Suprapubic skin (tissue), 4 donors: Measurements from ENCODE around the gene TRIML1. TPM values are rescaled to one million over a fixed set of nuclear protein-coding genes. Genes with fewer than 3 reads are reported as not detected.

Experiments
- DNase-seq, 2 donors: peaks; one replicate each; pipeline ENCODE4 v3.0.0-alpha.2; 2019; ENCODE audit warnings: low spot score in 2 of 2
- H3K27ac ChIP-seq: fragments of 200-600 bp; sonication (generic); one replicate; pipeline ENCODE4 v1.5.1; 2019
- H3K27me3 ChIP-seq: fragments of 200-600 bp; sonication (generic); one replicate; pipeline ENCODE4 v1.5.1; 2019
- H3K36me3 ChIP-seq: fragments of 200-600 bp; sonication (generic); one replicate; pipeline ENCODE4 v1.5.1; 2019
- H3K4me1 ChIP-seq: fragments of 200-600 bp; sonication (generic); one replicate; pipeline ENCODE4 v1.5.1; 2019
- H3K4me3 ChIP-seq: fragments of 200-600 bp; sonication (generic); one replicate; pipeline ENCODE4 v1.5.1; 2019; ENCODE audit warnings: mild to moderate bottlenecking
- H3K9me3 ChIP-seq: fragments of 200-600 bp; sonication (generic); one replicate; pipeline ENCODE4 v1.5.1; 2019
- EP300 ChIP-seq: sonication (generic); formaldehyde crosslinking; IDR thresholded peaks from one replicate; pipeline ENCODE4 v1.6.1; 2017; ENCODE audit warnings: antibody characterized with exemption
- POLR2A ChIP-seq, 2 donors: fragments of 450-650 bp; IDR thresholded peaks; one replicate each; pipeline ENCODE4 v1.6.1; 2017; ENCODE audit warnings: antibody characterized with exemption in 2 of 2, mild to moderate bottlenecking in 2 of 2, moderate library complexity in 2 of 2
- POLR2AphosphoS5 ChIP-seq, 3 donors: sonication (generic); formaldehyde crosslinking; IDR thresholded peaks; one replicate each; pipeline ENCODE4 v1.6.1; 2017; ENCODE audit warnings: antibody characterized with exemption in 3 of 3
- WGBS: methylation state at CpG from one replicate; pipeline ENCODE4 v1.1.5; 2018; 5-methylcytosine and 5-hydroxymethylcytosine counted together
- total RNA-seq, 4 donors: library from RNA; depleted of rRNA; stranded (reverse); fragments of >200 nt; gene quantifications; one replicate each; pipeline ENCODE4 v1.1.0, GENCODE V29; 2016
- TF ChIP-seq, protein P1 (sequence below), 2 donors: fragments of 200-600 bp in 1 of 2; fragments of 450-650 bp in 1 of 2; sonication (generic) in 1 of 2; IDR thresholded peaks; one replicate each; pipeline ENCODE4 v1.5.1; 2016 to 2019; ENCODE audit warnings: antibody characterized with exemption in 2 of 2, mild to moderate bottlenecking in 1 of 2, moderate library complexity in 1 of 2

TRIML1 gene
- total RNA-seq, 4 donors from 2014 or later, result not detected

- H3K9me3 ChIP-seq, result no peaks in the 10 kb centered on the region
- DNase-seq, result no peak
- TF ChIP-seq EP300 (no peak), POLR2A (IDR thresholded peaks at IDR 0.05) (no peak), POLR2AphosphoS5 (IDR thresholded peaks at IDR 0.05) (no peak)
- TF ChIP-seq, protein P1, sequence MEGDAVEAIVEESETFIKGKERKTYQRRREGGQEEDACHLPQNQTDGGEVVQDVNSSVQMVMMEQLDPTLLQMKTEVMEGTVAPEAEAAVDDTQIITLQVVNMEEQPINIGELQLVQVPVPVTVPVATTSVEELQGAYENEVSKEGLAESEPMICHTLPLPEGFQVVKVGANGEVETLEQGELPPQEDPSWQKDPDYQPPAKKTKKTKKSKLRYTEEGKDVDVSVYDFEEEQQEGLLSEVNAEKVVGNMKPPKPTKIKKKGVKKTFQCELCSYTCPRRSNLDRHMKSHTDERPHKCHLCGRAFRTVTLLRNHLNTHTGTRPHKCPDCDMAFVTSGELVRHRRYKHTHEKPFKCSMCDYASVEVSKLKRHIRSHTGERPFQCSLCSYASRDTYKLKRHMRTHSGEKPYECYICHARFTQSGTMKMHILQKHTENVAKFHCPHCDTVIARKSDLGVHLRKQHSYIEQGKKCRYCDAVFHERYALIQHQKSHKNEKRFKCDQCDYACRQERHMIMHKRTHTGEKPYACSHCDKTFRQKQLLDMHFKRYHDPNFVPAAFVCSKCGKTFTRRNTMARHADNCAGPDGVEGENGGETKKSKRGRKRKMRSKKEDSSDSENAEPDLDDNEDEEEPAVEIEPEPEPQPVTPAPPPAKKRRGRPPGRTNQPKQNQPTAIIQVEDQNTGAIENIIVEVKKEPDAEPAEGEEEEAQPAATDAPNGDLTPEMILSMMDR (IDR thresholded peaks at IDR 0.05), result no peak
- H3K4me1 ChIP-seq, result no peaks in the 10 kb centered on the region
- no peak overlapping the region for H3K27ac ChIP-seq
- no peaks in the 10 kb centered on the region for H3K36me3 ChIP-seq
- WGBS, result 50% methylated on average over 8 of the region's 8 CpGs
- no peaks in the 10 kb centered on the region for H3K27me3 ChIP-seq
- H3K4me3 ChIP-seq, result no peak overlapping the region
Observed at GRCh38 chr4:188195389-188195985, 56.2 kb downstream of the TRIML1 start.

- no peak overlapping the region for H3K4me3 ChIP-seq
- TF ChIP-seq POLR2A (IDR thresholded peaks at IDR 0.05), result no peak
- TF ChIP-seq POLR2AphosphoS5 (IDR thresholded peaks at IDR 0.05), result no peak
- TF ChIP-seq, protein P1 (IDR thresholded peaks at IDR 0.05), result no peak
- TF ChIP-seq EP300, result no peak
- no peaks in the 10 kb centered on the region for H3K36me3 ChIP-seq
- H3K27me3 ChIP-seq, result no peaks in the 10 kb centered on the region
- no peaks in the 10 kb centered on the region for H3K9me3 ChIP-seq
- H3K27ac ChIP-seq, result no peak overlapping the region
- H3K4me1 ChIP-seq, result no peaks in the 10 kb centered on the region
- no peak for DNase-seq
- 50% methylated on average over 13 of the region's 13 CpGs for WGBS
Observed at GRCh38 chr4:188196134-188196735, 57.0 kb downstream of the TRIML1 start.

Other genes with a start within 250 kb of the TRIML1 start
- gene ZFP42, start 143.7 kb upstream of the TRIML1 start, total RNA-seq, result not detected
- not detected for gene TRIML2, start 29.8 kb upstream of the TRIML1 start, total RNA-seq